GM12878 (cell line): ENCODE measurements around the gene NOP53. TPM values are rescaled to one million over a fixed set of nuclear protein-coding genes. Genes with fewer than 3 reads are reported as not detected.

Experiments used
- BCL11A ChIP-seq: IDR thresholded peaks from 2 replicates; pipeline ENCODE4 v1.6.1; 2011; ENCODE audit warnings: low read depth, low read length
- BMI1 ChIP-seq: fragments of 450-650 bp; IDR thresholded peaks from 2 replicates; pipeline ENCODE4 v1.6.1; 2016; ENCODE audit warnings: mild to moderate bottlenecking, moderate library complexity, borderline replicate concordance
- CREM ChIP-seq: IDR thresholded peaks from 2 replicates; pipeline ENCODE4 v1.6.1; 2014; ENCODE audit warnings: antibody characterized with exemption, low read depth
- EP300 ChIP-seq, 2 experiments: fragments of 150-350 bp in 1 of 2; IDR thresholded peaks; 2 replicates each; pipeline ENCODE4 v1.6.1; 2011 to 2012; ENCODE audit warnings: low read depth in 2 of 2, low read length in 2 of 2, borderline replicate concordance in 1 of 2, improper control_type of control experiment in 1 of 2, inconsistent platforms in 1 of 2; ENCODE audit not compliant: control insufficient read depth in 1 of 2
- EZH2 ChIP-seq: IDR thresholded peaks from 2 replicates; pipeline ENCODE4 v1.6.1; 2012; ENCODE audit warnings: low read depth, mild to moderate bottlenecking, control low read depth, inconsistent platforms, low read length, borderline replicate concordance; ENCODE audit not compliant: control insufficient read depth
- GABPA ChIP-seq: IDR thresholded peaks from 2 replicates; pipeline ENCODE4 v1.6.1; 2014; ENCODE audit warnings: antibody characterized with exemption, low read depth, mild to moderate bottlenecking, inconsistent platforms
- HDAC2 ChIP-seq: fragments of 200-600 bp; sonication (generic); IDR thresholded peaks from 2 replicates; pipeline ENCODE4 v1.6.1; 2017
- MEF2A ChIP-seq: IDR thresholded peaks from 2 replicates; pipeline ENCODE4 v1.6.1; 2011; ENCODE audit warnings: low read depth, mild to moderate bottlenecking, low read length, moderate library complexity; ENCODE audit not compliant: insufficient read depth
- NBN ChIP-seq: fragments of 450-650 bp; IDR thresholded peaks from 2 replicates; pipeline ENCODE4 v1.6.1; 2016
- PAX8 ChIP-seq: fragments of 450-650 bp; IDR thresholded peaks from 2 replicates; pipeline ENCODE4 v1.6.1; 2017; ENCODE audit warnings: mild to moderate bottlenecking, moderate library complexity
- RBBP5 ChIP-seq: fragments of 200-600 bp; sonication (generic); conservative IDR thresholded peaks from 2 replicates; pipeline ENCODE4 v1.6.1; 2016
- REST ChIP-seq: IDR thresholded peaks from 2 replicates; pipeline ENCODE4 v1.6.1; 2012; ENCODE audit warnings: mild to moderate bottlenecking, low read depth, low read length
- SMAD5 ChIP-seq: IDR thresholded peaks from 2 replicates; pipeline ENCODE4 v1.6.1; 2016; ENCODE audit warnings: antibody characterized with exemption, low read depth
- ZNF207 ChIP-seq: fragments of 450-650 bp; IDR thresholded peaks from 2 replicates; pipeline ENCODE4 v1.6.1; 2014; ENCODE audit warnings: antibody characterized with exemption, mild to moderate bottlenecking, borderline replicate concordance
- polyA plus RNA-seq, 11 experiments: library from polyadenylated mRNA; depleted of rRNA in 4 of 11; unstranded in 6 of 11; stranded (reverse) in 5 of 11; fragments of >200 nt; fragmentation: Nextera tagmentation in 4 of 11; fragmentation: Illumina TruSeq in 1 of 11; extraction: Ambion mirVana in 4 of 11; extraction: Trizol in 1 of 11; gene quantifications; 1 replicate in 1 of 11; 2 replicates in 10 of 11; pipeline versions ENCODE4 v1.2.1 to v1.2.3, GENCODE V29; 2011 to 2016; ENCODE audit warnings: inconsistent platforms in 2 of 11, missing spikeins in 2 of 11, low read depth in 1 of 11
- total RNA-seq, 4 experiments: library from RNA; depleted of rRNA in 3 of 4; stranded (reverse); fragments of >200 nt in 3 of 4; fragmentation: Illumina TruSeq in 1 of 4; extraction: Trizol in 1 of 4; gene quantifications; 2 replicates each; pipeline versions ENCODE4 v1.2.1 to v1.2.3, GENCODE V29; 2013 to 2021
- TF ChIP-seq, protein P1 (sequence below): IDR thresholded peaks from 2 replicates; pipeline ENCODE4 v1.6.1; 2011; ENCODE audit warnings: borderline replicate concordance, low read depth, mild to moderate bottlenecking, moderate library complexity, low read length; ENCODE audit not compliant: insufficient read depth, poor library complexity, severe bottlenecking
- TF ChIP-seq, protein P2 (sequence below): fragments of 450-650 bp; IDR thresholded peaks from 2 replicates; pipeline ENCODE4 v1.6.1; 2017; ENCODE audit warnings: antibody characterized with exemption, mild to moderate bottlenecking, moderate library complexity
- TF ChIP-seq, protein P3 (sequence below), 3 experiments: IDR thresholded peaks in 2 of 3; conservative IDR thresholded peaks in 1 of 3; 2 replicates each; pipeline ENCODE4 v1.5.1; 2011; ENCODE audit warnings: low read depth in 3 of 3, low read length in 3 of 3, mild to moderate bottlenecking in 3 of 3, control low read depth in 2 of 3, moderate library complexity in 2 of 3, inconsistent platforms in 1 of 3, mixed read lengths in 1 of 3; ENCODE audit not compliant: control insufficient read depth in 2 of 3, insufficient read depth in 1 of 3; ENCODE audit errors: extremely low read depth in 1 of 3
- TF ChIP-seq, protein P4 (sequence below): IDR thresholded peaks from 2 replicates; pipeline ENCODE4 v1.6.1; 2012; ENCODE audit warnings: low read depth, low read length, improper control_type of control experiment

NOP53 gene
- total and polyA plus RNA-seq, 10 of the 15 experiments (the other 5 are each of a cell fraction or from before 2014, with no cell fraction given): 6.0 to 386 (median 167) TPM

DNA sequence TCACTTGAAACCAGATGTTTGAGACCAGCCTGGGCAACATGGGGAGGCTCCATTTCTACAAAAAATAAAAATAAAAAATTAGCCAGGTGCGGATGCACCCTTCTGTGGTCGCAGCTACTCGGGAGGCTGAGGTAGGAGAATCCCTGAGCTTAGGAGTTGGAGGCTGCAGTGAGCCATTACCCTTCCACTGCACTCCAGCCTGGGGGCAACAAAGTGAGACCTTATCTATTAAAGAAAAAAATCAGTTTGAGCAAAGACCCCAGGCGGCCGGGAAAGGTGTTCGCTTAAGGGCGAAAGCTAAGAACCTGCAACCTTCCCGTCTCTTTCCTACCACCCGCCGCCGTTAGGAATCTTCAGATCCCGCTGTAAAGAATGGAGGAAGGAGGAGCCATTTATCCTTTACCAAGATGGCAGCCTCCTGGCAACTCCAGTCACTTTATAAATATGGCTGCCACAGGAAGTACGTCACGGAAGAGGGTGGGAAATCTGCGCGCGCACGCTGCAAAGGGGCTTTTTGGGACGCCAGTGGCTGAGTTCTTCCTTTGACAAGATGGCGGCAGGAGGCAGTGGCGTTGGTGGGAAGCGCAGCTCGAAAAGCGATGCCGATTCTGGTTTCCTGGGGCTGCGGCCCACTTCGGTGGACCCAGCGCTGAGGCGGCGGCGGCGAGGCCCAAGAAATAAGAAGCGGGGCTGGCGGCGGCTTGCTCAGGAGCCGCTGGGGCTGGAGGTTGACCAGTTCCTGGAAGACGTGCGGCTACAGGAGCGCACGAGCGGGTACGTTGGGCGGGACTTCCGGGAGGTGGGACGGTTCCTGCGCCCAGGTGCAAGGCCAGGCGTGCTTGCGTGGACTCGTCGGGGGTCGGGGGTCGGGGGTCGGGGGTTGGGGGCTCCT, at the start of gene NOP53 (continued):
- no peak for TF ChIP-seq BCL11A
- peak; percentile 96 for TF ChIP-seq GABPA
- no peak for TF ChIP-seq RBBP5
- 0 out of 2 replicates have a peak, but pooled peaks have one; percentile 35 for TF ChIP-seq REST
- TF ChIP-seq, protein P1, sequence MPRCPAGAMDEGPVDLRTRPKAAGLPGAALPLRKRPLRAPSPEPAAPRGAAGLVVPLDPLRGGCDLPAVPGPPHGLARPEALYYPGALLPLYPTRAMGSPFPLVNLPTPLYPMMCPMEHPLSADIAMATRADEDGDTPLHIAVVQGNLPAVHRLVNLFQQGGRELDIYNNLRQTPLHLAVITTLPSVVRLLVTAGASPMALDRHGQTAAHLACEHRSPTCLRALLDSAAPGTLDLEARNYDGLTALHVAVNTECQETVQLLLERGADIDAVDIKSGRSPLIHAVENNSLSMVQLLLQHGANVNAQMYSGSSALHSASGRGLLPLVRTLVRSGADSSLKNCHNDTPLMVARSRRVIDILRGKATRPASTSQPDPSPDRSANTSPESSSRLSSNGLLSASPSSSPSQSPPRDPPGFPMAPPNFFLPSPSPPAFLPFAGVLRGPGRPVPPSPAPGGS: no peak
- no peak for TF ChIP-seq EZH2
- TF ChIP-seq BMI1: no peak
- no peak for TF ChIP-seq EP300 (IDR thresholded peaks at IDR 0.05; ENCODE audit: borderline replicate concordance in 1 of 2, control insufficient read depth in 1 of 2, low read depth in 2 of 2, low read length in 2 of 2)
- TF ChIP-seq, protein P2, sequence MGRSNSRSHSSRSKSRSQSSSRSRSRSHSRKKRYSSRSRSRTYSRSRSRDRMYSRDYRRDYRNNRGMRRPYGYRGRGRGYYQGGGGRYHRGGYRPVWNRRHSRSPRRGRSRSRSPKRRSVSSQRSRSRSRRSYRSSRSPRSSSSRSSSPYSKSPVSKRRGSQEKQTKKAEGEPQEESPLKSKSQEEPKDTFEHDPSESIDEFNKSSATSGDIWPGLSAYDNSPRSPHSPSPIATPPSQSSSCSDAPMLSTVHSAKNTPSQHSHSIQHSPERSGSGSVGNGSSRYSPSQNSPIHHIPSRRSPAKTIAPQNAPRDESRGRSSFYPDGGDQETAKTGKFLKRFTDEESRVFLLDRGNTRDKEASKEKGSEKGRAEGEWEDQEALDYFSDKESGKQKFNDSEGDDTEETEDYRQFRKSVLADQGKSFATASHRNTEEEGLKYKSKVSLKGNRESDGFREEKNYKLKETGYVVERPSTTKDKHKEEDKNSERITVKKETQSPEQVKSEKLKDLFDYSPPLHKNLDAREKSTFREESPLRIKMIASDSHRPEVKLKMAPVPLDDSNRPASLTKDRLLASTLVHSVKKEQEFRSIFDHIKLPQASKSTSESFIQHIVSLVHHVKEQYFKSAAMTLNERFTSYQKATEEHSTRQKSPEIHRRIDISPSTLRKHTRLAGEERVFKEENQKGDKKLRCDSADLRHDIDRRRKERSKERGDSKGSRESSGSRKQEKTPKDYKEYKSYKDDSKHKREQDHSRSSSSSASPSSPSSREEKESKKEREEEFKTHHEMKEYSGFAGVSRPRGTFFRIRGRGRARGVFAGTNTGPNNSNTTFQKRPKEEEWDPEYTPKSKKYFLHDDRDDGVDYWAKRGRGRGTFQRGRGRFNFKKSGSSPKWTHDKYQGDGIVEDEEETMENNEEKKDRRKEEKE: no peak
- peak; percentile 89 for TF ChIP-seq NBN
- TF ChIP-seq CREM: peak; percentile 97
- peak; percentile 97 for TF ChIP-seq SMAD5
- no peak for TF ChIP-seq HDAC2
- TF ChIP-seq, protein P3, sequence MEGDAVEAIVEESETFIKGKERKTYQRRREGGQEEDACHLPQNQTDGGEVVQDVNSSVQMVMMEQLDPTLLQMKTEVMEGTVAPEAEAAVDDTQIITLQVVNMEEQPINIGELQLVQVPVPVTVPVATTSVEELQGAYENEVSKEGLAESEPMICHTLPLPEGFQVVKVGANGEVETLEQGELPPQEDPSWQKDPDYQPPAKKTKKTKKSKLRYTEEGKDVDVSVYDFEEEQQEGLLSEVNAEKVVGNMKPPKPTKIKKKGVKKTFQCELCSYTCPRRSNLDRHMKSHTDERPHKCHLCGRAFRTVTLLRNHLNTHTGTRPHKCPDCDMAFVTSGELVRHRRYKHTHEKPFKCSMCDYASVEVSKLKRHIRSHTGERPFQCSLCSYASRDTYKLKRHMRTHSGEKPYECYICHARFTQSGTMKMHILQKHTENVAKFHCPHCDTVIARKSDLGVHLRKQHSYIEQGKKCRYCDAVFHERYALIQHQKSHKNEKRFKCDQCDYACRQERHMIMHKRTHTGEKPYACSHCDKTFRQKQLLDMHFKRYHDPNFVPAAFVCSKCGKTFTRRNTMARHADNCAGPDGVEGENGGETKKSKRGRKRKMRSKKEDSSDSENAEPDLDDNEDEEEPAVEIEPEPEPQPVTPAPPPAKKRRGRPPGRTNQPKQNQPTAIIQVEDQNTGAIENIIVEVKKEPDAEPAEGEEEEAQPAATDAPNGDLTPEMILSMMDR (IDR thresholded peaks at IDR 0.05 in 2 of 3, conservative IDR thresholded peaks at IDR 0.05 in 1 of 3; ENCODE audit: control insufficient read depth in 2 of 3, extremely low read depth in 1 of 3, insufficient read depth in 1 of 3, low read depth in 3 of 3, low read length in 3 of 3): no peak
- TF ChIP-seq, protein P4, sequence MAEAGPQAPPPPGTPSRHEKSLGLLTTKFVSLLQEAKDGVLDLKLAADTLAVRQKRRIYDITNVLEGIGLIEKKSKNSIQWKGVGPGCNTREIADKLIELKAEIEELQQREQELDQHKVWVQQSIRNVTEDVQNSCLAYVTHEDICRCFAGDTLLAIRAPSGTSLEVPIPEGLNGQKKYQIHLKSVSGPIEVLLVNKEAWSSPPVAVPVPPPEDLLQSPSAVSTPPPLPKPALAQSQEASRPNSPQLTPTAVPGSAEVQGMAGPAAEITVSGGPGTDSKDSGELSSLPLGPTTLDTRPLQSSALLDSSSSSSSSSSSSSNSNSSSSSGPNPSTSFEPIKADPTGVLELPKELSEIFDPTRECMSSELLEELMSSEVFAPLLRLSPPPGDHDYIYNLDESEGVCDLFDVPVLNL: no peak
- peak; percentile 76; the same call in 1 of the 2 replicates for TF ChIP-seq ZNF207
- TF ChIP-seq PAX8: no peak
- 0 out of 2 replicates have a peak, but pooled peaks have one; percentile 35 for TF ChIP-seq MEF2A
